GM18502 (cell line): Measurements from ENCODE around the gene DOK5.

Experiments used
- ATAC-seq: cut with Tn5 transposase; IDR thresholded peaks from one replicate; pipeline ENCODE4 v1.9.1; 2021; ENCODE audit warnings: mild to moderate bottlenecking; ENCODE audit not compliant: unreplicated experiment, poor library complexity

Gene DOK5

DNA sequence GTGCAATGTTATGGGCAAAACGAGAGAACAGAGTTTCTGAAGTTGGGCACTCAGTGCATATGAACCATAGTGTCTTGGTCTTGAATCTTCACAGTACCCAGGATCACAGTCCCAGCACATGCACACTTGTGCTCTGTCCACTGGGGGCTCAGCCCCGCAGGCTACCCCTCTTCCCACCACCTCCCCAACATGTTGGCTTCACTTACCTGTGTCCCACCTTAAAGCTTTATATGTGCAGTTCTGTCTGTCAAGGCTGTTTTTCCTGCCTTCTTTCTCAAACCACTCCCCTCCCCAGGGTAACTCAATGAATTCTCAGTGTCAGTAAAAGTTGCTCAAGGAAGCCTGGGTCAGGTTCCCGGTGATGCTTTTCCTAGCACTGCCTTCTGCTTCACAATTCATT, 129.9 kb downstream of the DOK5 start:
- no peak for ATAC-seq

DNA sequence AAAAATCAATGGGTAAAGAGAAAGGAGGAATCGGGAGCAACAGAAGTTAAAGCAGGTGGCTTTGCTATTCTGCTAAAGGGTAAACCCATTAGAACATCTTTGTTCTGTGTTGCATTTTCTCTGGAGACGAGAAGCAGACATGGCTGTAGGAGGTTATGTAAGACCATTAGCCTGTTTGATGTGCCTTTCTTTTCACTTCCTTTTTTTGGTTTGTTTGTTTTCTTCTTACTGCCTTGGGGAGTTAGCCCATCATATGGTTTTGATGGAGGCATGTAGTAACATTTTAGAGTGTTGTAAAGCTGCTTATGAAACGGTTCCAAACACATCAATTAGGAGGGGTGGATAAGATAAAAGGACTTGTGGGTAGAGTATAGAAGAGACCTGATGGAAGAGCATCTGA, 131.0 kb downstream of the DOK5 start:
- peak; percentile 48 for ATAC-seq

DNA sequence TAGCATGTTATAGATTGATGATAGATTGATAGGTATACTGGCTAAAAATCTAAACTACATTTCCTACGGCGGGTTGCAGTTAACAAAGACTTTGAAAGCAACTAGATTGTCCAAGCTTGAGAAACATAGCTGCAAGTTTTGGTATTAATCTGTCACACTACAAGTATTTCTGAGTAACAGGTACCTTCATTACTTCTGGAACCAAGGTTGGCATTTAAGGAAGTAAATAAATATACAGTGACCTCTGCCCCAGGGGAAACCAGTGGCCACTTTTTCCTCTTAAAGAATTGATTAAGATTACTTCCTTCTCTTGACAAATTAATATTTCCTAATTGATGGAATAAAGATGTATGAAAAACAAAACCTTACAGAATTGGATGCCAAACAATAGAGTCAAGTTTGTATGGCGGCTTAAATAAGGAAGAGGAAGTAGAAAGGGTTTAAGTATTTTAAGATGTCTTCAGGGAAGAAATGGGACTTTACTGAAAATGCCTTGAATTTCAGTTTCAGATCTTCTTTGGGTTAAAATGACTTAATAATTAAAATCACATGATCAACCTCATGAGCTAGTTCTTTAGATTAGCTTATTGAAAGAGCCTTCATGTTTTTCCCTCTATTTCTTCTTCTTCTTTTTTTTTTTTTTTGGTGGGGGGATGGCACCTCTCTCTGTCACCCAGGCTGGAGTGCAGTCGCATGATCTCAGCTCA, 132.8 kb downstream of the DOK5 start:
- no peak for ATAC-seq

DNA sequence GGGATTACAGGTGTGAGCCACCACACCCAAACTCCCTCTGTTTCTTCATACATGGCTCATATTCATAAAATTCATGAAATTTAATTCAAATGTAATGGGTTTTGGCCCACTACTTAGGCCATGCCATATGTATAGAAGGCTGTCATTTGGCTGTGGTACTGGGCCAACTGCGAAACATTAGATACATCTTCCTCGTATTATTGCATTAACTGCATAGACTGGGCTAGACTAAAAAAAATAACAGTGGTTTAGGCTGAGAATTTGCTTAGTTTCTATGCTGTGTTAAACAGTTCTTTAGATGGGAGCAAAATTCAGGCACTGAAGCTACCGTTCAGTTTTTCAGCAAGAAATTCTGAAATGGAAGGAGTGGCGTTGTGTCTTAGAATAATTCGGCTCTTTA, 133.6 kb downstream of the DOK5 start:
- no peak for ATAC-seq

DNA sequence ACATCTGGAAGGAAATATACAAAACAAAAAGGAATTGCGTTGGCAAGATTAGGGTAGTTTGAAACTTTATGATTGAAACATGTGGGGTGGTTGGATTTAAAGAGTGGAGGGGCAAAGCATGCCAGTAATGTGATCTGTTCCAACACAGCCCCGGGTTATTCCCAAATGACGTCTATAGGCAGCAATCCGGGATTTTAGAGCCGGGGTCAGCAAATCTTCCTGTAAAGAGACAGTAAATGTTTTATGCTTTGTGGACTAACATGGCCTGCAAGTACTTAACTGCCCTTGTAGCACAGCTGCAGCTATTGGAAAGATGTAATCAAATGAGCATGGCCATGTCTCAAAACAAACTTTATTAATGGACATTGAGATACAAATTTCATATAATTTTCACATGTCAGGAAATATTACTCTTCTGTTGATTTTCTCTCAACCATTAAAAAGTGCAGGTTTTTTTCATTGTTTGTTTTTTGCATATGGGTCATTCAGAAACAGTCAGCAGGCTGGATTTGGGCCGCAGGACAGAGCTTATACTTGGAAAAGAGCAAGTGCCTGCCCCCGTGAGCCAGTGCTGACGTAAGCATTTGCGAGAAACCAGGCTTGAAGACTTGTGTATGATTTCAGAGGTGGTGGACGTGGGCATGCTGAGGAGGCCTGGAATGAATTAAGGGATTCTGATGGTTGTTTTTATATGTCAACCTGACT, 136.5 kb downstream of the DOK5 start:
- ATAC-seq: no peak

DNA sequence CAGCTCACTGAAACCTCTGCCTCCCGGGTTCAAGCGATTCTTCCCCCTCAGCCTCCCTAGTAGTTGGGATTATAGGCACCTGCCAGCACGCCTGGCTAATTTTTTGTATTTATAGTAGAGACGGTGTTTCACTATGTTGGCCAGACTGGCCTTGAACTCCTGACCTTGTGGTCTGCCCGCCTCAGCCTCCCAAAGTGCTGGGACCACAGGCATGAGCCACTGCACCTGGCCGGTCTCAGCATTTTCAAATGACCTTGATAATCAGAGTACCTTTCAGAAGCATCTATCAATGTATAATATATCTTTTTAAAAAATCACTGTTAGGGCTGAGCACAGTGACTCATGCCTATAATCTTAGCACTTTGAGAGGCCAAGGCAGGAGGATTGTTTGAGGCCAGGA, 143.0 kb downstream of the DOK5 start:
- no peak for ATAC-seq

DNA sequence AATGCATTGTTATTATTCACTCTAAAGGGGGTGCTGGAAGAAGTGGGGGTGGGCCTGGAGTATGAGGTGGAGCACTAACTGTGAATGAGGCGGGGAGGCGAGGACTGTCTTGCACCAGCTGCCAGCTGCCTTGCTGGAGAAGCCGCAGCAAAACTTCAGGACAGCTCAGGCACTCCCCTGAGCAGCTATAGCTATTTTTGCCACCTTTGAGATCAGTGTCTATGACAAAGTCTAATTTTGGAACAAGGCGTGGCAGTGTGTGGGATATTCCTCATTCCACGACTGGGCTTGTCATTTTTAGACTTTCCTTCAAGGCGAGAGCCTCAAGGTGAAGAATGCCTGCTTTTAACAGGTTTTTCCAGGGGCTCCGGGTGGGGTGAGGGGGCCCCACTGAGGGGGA, 143.8 kb downstream of the DOK5 start:
- no peak for ATAC-seq

DNA sequence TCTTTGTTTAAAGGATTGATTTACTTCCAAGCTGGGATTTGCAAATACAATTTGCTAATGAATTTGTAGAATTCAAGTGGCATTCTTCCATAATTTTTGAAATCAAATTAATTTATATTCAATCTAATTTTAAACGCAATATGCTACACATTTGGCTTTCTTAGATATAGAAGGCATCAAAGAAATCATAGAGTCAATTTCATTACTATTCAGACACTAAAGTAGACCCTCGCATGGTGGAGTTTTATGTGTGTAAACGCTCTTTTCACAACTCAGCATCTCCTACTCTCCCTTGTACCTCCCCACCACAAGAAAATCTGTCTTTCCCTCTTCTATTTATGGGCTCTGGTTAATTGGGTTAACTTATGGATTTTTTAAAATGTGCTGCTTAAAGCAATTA, 144.3 kb downstream of the DOK5 start:
- ATAC-seq: no peak

DNA sequence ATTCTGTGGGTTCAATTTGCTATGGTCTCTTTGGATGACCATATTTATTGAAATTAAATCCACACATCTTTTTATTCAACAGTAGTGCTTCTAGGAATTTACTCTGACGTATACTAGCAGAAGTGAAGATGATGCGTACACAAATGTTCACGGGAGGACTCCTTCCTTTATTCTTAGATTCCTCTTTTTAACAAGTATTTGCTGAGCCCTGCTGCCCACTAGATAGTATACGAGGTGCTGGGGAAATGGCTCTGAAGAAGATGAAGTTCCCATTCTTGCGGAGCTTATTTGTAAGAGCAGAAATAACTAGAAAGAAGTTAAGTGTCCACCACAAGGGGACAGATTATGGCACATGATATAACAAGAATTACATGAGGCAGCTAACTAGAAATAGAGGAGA, 145.2 kb downstream of the DOK5 start:
- no peak for ATAC-seq

DNA sequence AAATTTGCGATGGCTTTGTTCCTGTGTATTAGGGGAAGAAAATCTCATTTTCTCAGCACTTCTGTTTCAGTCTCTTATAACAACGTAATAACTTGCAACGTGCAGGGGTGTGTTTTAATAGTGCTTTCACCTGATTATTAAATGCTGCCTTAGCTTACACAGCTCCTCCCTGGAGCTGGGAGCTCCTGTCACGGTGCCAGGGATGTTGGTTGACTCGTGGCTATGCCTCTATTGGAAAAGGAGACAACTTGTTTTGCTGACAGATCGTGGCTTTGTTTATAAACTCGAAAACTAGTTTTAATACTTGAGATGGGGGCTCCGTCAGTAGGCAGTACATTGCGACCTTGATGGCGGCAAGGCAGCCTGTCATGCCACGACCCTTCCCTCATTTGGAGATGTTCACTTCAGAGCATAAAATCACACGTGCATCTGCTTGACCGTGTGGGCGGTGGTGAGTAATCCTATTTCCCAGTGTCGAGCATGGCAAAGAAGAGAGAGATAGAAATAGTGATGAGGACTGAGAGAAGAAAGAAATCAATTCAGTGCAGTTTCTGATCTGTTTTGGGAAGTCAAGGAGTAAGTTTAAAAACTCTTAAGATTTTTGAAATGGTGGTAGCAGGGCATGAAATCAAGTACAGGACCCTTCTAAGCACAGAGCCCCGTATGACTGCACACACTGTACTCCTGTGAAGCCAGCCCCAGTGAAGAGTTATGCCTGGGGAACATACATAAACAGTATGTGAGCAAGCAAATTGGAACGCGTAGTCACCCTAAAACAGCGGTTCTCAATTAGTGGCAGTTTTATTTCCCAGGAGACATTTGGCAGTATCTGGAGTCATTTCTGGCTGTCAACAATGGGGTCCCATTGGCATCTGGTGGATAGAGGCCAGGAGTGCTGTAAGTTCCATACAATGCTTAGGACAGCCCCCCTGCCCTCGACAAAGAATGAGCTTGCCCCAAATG, 147.2 kb downstream of the DOK5 start:
- ATAC-seq: no peak

DNA sequence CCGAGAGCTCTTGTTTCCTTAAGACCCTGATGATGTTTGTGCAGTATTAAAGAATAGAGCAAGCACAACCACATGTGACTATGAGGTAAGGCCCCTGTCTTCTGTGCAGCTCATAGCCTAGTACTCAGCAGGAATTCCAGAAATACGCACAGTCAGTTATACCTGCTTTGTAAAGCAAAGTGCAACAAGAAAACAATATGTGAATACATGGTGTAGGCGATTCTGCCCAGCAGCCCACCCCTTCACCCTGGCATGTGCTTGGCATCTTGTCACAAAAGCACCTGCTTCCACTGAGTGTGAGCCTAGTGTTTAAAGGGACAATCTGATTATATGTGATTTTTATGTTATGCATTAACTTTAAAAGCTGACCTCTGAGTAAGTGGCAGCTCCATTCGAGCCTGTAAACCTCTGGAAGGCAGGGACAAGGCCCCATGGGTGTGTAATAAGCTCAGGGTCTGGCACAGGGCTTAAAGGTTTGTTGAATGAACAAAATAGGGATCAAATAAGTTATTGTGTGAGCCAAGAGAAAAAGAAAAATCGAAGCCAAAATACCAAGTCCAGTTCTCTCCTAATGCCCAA, 148.7 kb downstream of the DOK5 start:
- ATAC-seq: no peak

DNA sequence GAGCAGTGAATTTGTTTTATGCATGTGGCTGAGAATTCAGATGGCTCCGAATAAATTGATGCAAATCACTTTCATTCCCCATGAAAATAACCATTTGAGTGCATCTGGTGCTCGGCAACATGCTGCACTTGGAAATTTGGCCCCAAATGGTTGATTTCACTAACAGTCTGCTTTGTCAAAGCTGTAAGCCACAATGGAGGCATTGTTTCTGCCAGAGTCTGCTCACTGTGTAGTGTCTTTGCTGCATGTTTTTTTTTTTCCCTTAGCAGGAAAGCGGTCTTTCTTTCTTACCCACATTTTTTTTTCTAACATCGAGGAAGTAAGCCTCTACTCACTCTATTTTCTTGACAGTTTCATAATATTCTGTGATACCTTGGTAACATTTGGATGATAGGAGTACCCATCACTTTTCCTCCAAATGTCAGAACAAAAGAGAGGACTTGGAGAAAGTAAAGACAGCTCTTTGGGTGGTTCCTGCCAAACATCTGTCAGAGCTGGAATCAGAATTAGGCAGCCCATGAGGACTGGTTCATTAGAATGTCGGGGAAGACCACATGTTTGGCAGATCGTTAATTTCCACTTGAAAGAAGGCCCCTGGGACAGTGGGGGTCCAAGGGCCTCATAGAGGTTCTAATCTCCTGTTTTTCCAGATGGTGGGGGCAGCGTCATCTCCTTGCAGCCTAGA, 149.5 kb downstream of the DOK5 start:
- no peak for ATAC-seq

DNA sequence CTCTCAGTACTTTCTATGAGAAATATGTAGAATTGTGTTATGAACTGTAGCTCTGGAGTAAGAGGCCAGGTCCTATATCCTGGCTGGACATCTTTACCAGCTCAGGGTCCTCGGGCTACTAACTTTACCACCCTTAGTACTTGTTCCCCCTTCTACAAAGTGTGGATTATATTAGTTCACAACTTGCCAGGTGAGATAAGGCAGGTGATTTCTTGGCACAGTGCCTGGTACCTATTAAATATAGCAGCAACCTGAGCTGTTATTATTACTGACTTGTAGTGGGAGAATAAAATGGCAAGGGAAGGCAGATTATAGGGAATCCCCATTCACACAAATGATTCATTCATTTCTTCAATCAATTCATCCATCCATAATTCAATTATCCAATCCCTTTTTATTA, 150.1 kb downstream of the DOK5 start:
- ATAC-seq: no peak

DNA sequence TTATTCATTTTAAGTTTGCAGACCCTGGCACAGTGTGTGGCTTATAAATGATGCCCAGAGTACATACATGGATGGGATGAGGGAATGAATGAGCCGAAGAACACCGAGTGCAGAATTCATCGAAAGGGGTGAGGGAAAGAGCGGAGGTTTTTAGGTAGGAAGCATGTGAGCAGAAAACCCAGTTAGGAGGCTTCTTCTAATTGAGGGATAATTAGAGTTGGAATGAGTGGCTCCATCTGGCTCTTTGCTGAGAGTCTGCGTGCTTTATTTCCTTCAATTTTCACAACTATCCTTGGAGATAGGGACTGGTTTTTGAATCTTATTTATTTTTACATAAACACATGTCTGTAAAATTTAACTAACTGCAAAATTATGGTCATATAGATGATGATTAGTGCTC, 150.7 kb downstream of the DOK5 start:
- ATAC-seq: no peak

DNA sequence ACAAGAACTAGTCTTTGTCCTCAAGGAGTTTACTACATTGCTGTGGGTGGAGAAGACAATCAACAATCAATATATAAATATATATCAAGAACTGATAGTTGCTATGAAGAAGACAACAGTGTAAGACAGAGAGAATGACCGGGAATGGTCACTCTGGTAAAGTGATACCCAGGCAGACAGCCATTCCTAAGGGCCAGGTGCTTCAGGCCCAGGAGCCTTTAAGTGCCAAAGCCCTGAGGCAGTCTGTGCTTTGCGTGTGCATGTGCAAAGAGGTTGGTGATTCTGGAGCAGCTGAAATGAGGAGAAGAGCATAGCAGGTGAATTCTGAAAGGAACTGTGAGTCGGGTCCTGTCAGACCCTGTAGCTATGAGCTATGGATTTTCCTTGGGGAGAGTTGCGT, 154.2 kb downstream of the DOK5 start:
- ATAC-seq: no peak

DNA sequence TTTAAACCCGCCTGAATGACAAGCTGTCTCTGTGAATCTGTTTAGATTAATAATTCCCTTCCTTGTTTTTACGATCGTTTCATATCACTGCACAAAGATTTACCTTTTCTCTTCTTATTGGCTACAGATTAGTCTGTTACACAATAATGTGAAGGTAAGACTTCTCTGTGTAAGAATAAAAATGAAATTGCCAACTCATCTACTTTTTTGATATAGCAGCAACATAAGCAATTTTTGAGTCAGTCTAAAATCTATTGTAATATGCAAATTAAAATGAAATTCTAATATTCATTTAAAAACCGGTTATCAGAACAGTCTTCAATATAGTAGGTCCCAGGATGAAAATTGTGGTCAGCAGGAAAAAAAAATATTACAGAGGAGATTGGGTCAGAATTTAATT, 155.2 kb downstream of the DOK5 start:
- no peak for ATAC-seq

DNA sequence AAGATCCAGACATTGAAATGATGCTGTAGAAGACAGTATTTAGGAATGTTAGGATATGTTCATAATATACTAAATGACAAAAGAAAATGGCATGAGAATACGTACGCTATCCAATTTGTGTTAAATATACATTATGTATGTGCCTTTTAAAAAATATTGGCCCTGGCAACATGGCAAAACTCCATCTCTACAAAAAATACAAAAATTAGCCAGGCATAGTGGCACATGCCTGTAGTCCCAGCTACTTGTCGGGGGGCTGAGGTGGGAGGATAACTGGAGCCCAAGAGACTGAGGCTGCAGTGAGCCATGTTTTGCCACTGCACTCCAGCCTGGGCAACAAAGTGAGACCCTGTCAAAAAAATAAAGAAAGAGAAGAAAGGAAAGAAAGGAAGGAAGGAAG, 155.7 kb downstream of the DOK5 start:
- ATAC-seq: no peak

DNA sequence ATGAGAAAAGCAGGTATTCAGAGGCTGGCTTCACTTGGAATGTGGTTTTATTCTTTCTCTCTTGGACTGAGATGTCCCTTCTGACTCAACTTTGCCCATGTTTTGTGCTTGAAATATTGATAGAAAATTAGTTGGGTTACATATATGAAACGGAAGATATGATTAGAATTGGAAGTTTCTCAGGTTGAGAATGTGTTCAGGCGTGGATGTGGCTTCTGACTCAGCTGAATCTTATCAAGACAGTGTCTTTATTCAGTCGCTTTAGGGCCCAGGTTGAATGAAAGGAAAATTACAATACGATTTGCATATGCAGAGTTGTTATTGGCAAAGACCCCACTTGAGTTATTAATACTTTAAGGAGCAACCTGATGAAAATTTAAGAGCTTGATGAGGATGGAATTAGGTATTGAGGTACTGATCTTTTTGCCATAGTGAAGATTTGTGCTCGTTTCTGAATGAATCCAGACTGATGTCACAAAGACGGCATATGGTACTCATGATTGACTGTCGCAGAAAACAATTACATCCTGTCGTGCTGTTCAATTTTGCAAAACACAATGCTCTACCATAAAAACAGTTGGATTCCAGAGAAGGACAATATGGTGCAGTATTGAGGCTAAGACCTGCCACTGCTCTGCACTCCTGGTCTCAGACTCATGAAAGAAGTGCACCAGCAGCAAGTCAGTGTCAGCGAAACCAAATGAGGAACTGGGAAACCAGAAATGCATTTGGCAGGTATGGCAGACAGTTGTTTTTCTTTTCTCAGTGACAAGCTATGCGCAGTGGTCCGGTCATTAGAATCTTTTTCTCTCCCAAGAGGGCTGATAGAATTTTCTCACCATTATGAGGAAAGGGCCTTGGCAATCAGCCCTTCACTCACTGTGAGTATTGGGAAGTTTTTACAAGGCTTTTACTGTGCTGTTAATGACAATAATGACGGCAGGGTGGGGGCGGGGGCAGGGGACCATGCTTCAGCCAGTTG, 158.3 kb downstream of the DOK5 start:
- ATAC-seq: peak; percentile 98

DNA sequence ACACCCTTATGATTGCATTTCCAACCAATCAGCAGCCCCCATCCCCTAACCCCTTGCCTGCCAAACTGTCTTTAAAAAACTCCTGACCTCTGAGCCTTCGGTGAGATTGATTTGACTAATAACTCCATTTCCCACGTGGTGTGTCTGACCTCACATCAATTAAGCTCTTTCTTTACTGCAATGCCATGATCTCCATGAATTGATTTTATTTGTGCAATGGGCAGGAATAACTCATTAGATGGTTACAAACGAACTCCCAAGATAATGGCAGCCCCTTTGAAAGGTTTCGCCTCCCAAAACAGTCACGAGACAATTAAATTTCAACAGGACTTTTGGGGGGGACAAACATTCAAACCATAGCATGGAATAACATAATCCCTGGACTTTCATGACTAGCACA, 161.2 kb downstream of the DOK5 start:
- ATAC-seq: no peak
